Fibroblast of villous mesenchyme (primary cell): ENCODE measurements around the gene TTC34. TPM values are rescaled to one million over a fixed set of nuclear protein-coding genes. Genes with fewer than 3 reads are reported as not detected.
A peak's percentile ranks its signal among the peaks of the same experiment; 100 is the strongest.

Experiments used
- DNase-seq: peaks from one replicate; pipeline ENCODE4 v3.0.0-alpha.2; 2010; ENCODE audit warnings: low read depth
- H3K4me3 ChIP-seq: 2 replicates; pipeline ENCODE4 v1.5.1; 2011; ENCODE audit warnings: low read depth, mild to moderate bottlenecking, low read length
- total RNA-seq: library from RNA; depleted of rRNA; stranded (reverse); fragments of >200 nt; gene quantifications from 2 replicates; pipeline ENCODE4 v1.2.3, GENCODE V29; 2012
- TF ChIP-seq, protein P1 (sequence below): IDR thresholded peaks from 2 replicates; pipeline ENCODE4 v1.5.1; 2012; ENCODE audit warnings: low read depth, mild to moderate bottlenecking, low read length; ENCODE audit not compliant: insufficient read depth

Gene TTC34
- total RNA-seq, 1 donor = 0.43 TPM

DNA sequence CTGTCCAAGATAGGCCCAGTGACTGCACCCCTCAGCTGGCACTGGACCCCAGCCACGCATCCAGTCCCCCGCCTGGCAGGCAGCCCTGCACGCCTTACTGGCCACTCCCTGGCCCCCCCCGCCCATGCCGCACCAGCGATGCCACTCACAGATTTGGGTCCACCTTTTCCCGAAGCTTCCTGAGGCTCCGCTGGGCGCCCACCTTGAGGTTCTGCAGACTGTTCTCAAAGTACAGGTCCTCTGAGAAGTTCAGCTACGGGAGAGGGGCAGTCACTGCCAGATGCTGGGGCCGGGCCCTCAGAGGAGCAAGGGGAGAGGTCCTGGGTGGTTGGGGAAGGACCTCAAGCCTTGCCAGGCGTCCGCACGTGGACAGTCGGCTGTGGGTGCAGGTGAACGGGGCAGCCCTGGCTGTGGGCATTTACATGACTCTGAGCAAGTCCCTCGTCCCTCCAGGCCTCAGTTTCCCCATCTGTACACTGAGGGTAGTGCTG lies 206.8 kb downstream of the TTC34 start:
- TF ChIP-seq, protein P1, sequence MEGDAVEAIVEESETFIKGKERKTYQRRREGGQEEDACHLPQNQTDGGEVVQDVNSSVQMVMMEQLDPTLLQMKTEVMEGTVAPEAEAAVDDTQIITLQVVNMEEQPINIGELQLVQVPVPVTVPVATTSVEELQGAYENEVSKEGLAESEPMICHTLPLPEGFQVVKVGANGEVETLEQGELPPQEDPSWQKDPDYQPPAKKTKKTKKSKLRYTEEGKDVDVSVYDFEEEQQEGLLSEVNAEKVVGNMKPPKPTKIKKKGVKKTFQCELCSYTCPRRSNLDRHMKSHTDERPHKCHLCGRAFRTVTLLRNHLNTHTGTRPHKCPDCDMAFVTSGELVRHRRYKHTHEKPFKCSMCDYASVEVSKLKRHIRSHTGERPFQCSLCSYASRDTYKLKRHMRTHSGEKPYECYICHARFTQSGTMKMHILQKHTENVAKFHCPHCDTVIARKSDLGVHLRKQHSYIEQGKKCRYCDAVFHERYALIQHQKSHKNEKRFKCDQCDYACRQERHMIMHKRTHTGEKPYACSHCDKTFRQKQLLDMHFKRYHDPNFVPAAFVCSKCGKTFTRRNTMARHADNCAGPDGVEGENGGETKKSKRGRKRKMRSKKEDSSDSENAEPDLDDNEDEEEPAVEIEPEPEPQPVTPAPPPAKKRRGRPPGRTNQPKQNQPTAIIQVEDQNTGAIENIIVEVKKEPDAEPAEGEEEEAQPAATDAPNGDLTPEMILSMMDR = no peak
- no peak overlapping the region for H3K4me3 ChIP-seq
- DNase-seq = no peak

GRCh38 chr1:2594001-2594640 lies 207.4 kb downstream of the TTC34 start:
- TF ChIP-seq, protein P1 = no peak
- DNase-seq = peak; percentile 30
- H3K4me3 ChIP-seq = peak overlapping the region; percentile 21

DNA sequence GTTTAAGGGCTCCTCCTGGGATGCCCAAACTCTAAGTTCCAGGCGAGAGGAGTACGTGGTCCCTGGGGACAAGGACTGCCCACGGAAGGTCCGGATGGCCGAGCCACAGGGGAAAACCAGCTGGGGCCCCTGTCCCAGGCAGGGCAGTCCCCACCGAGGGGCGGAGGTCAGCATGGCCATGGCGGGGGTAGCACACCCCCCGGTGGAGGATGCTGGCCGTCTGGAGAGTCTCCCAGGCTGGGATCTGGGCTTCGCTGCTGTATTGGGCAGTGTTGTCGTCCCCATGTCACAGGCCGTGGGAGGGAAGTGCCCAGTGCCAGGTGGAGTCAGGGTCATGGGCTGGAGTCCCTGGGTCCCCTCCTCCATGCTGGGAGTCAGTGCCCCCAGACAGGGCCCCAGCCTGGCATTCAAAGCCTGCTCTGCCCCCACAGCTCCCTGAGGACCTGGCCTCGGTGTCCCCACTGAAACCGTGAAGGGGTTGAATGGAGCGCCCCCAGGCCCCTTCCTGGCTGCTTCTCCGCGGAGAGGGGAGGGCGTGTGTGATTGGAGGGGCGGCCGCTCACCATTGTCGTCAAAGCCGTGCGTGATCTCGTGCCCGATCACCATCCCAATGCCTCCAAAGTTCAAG lies 208.1 kb downstream of the TTC34 start:
- TF ChIP-seq, protein P1 = no peak
- no peak overlapping the region for H3K4me3 ChIP-seq

GRCh38 chr1:2592672-2593071 lies 208.8 kb downstream of the TTC34 start:
- H3K4me3 ChIP-seq = no peak overlapping the region
- no peak for DNase-seq
- TF ChIP-seq, protein P1 = no peak

More for the DNA sequence above, 208.1 kb downstream of the TTC34 start:
- DNase-seq = no peak

DNA sequence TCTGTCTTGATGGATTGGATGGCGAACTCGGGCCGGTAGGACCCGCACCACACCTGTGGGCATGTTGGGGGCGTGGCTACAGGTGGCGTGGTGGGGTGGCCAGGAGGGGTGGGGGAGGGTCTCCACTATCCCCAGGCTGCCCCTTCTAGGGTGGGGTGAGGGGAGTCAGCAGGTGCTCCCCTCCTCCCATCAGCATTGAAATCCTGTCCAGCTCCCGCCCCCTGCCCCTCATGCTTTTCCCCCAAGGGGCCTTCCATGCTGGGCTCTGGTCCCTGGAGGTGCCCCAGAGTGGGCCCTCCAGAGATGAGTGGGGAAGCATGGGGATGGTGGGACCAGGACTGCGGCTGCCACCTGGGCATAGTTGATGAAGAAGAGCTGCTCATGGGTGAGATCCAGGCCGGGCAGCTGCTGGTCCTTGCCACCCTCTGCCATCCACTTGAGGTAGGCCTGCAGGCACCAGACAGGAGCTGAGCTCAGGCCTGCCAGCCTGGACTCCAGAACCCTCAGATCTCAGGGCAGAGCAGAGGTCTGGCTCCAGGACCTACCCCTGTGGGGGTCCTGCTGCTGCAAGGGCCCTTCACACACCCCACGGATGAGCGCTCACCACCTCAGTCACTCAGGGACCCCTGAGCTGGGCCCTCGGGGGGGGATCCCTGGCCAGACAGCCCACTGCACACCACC lies 209.8 kb downstream of the TTC34 start:
- TF ChIP-seq, protein P1 = no peak

GRCh38 chr1:2591233-2591580 lies 210.3 kb downstream of the TTC34 start:
- no peak overlapping the region for H3K4me3 ChIP-seq
- no peak for DNase-seq
- TF ChIP-seq, protein P1 = no peak

More for the DNA sequence above, 209.8 kb downstream of the TTC34 start:
- H3K4me3 ChIP-seq = no peak overlapping the region
- DNase-seq = no peak
